Measurements from ENCODE around the gene ATP1A3.

- TF ChIP-seq YY1 (IDR thresholded peaks at IDR 0.05; ENCODE audit: insufficient read depth, insufficient read length) (no peak), ZNF274 (IDR thresholded peaks at IDR 0.05; ENCODE audit: low read depth, low read length) (no peak), SUZ12 (IDR thresholded peaks at IDR 0.05; ENCODE audit: extremely low read depth, insufficient read depth, insufficient read length) (no peak)
Observed at GRCh38 chr19:41993612-41994483, at the start of gene ATP1A3.
